HG03469 (cell line): ENCODE results near the gene TLE1.

Experiments used
- ATAC-seq: cut with Tn5 transposase; IDR thresholded peaks from one replicate; pipeline ENCODE4 v1.9.1; 2021; ENCODE audit warnings: mild to moderate bottlenecking, moderate library complexity, moderate number of reproducible peaks; ENCODE audit not compliant: unreplicated experiment

The TLE1 gene

GRCh38 chr9:81557452-81558090 is 131.8 kb downstream of the TLE1 start:
- no peak for ATAC-seq

GRCh38 chr9:81556923-81557322 is 132.4 kb downstream of the TLE1 start:
- no peak for ATAC-seq

GRCh38 chr9:81552581-81552991 is 136.8 kb downstream of the TLE1 start:
- ATAC-seq: no peak

- ATAC-seq: no peak
Observed at GRCh38 chr9:81550207-81550583, 139.2 kb downstream of the TLE1 start.

GRCh38 chr9:81549500-81550206 is 139.7 kb downstream of the TLE1 start:
- ATAC-seq: no peak

GRCh38 chr9:81548911-81549310 is 140.4 kb downstream of the TLE1 start:
- no peak for ATAC-seq

- no peak for ATAC-seq
Observed at GRCh38 chr9:81546489-81546888, 142.9 kb downstream of the TLE1 start.

- no peak for ATAC-seq
Observed at GRCh38 chr9:81543695-81544094, 145.7 kb downstream of the TLE1 start.

GRCh38 chr9:81542118-81542889 is 147.0 kb downstream of the TLE1 start:
- ATAC-seq: no peak

- no peak for ATAC-seq
Observed at GRCh38 chr9:81540142-81540710, 149.1 kb downstream of the TLE1 start.

GRCh38 chr9:81539317-81539716 is 150.0 kb downstream of the TLE1 start:
- no peak for ATAC-seq

GRCh38 chr9:81538890-81539289 is 150.5 kb downstream of the TLE1 start:
- ATAC-seq: no peak

GRCh38 chr9:81537964-81538363 is 151.4 kb downstream of the TLE1 start:
- ATAC-seq: no peak

- ATAC-seq: no peak
Observed at GRCh38 chr9:81536242-81537025, 152.9 kb downstream of the TLE1 start.

GRCh38 chr9:81535542-81536241 is 153.7 kb downstream of the TLE1 start:
- ATAC-seq: no peak

GRCh38 chr9:81534138-81534875 is 155.0 kb downstream of the TLE1 start:
- no peak for ATAC-seq
